Measurements from ENCODE around the gene IL12A. TPM values are rescaled to one million over a fixed set of nuclear protein-coding genes. Genes with fewer than 3 reads are reported as not detected.

IL12A gene
- total and polyA plus RNA-seq, 8 donors: 0.25 to 35.9 (median 2.1) TPM; not detected in 4

- intact Hi-C loops (cut with DNase I; ENCODE audit: low total_unique reads): no loop called here
- Histone ChIP-seq H3K9me3 (no peaks in the 10 kb centered on the region), H3K27ac (no peak overlapping the region), H3K4me3 (no peak overlapping the region), H3K4me1 (peaks cover 0 to 12% (median 4%) of the 10 kb centered on the region in 4 donors), H3K36me3 (no peaks in the 10 kb centered on the region), H3K27me3 (peaks cover 0 to 6% (median 0%) of the 10 kb centered on the region in 3 donors)
- TF ChIP-seq EP300 (IDR thresholded peaks at IDR 0.05) (no peak), CTCF (IDR thresholded peaks at IDR 0.05) (no peak), POLR2A (IDR thresholded peaks at IDR 0.05) (no peak), POLR2AphosphoS5 (IDR thresholded peaks at IDR 0.05) (no peak)
- DNase-seq: no peak
Measured at GRCh38 chr3:159947220-159947619, 41.4 kb upstream of the IL12A start.

GRCh38 chr3:159948429-159949144 is 40.0 kb upstream of the IL12A start:
- peaks cover 0 to 6% (median 0%) of the 10 kb centered on the region in 3 donors for H3K27me3 ChIP-seq
- no peak overlapping the region for H3K27ac ChIP-seq
- DNase-seq: no peak
- no peak overlapping the region for H3K4me3 ChIP-seq
- 46 to 55% (median 47%) methylated on average over 5 of the region's 5 CpGs for WGBS, 5 donors
- intact Hi-C loops (cut with DNase I; ENCODE audit: low total_unique reads): no loop called here
- peaks cover 0 to 12% (median 4%) of the 10 kb centered on the region in 4 donors for H3K4me1 ChIP-seq
- H3K9me3 ChIP-seq: no peaks in the 10 kb centered on the region
- TF ChIP-seq POLR2A (IDR thresholded peaks at IDR 0.05): no peak
- no peak for TF ChIP-seq CTCF (IDR thresholded peaks at IDR 0.05)
- no peak for TF ChIP-seq POLR2AphosphoS5 (IDR thresholded peaks at IDR 0.05)
- no peak for TF ChIP-seq EP300 (IDR thresholded peaks at IDR 0.05)
- no peaks in the 10 kb centered on the region for H3K36me3 ChIP-seq

GRCh38 chr3:159950156-159950898 is 38.3 kb upstream of the IL12A start:
- Histone ChIP-seq H3K27ac (no peak overlapping the region), H3K27me3 (peaks cover 0 to 6% (median 0%) of the 10 kb centered on the region in 3 donors), H3K4me3 (no peak overlapping the region), H3K9me3 (no peaks in the 10 kb centered on the region), H3K36me3 (no peaks in the 10 kb centered on the region), H3K4me1 (peaks cover 0 to 12% (median 4%) of the 10 kb centered on the region in 4 donors)
- WGBS, 5 donors: 49 to 67% (median 61%) methylated on average over 2 to 3 of the region's 3 CpGs
- DNase-seq: no peak
- no peak for TF ChIP-seq EP300 (IDR thresholded peaks at IDR 0.05)
- no peak for TF ChIP-seq POLR2AphosphoS5 (IDR thresholded peaks at IDR 0.05)
- no peak for TF ChIP-seq CTCF (IDR thresholded peaks at IDR 0.05)
- TF ChIP-seq POLR2A (IDR thresholded peaks at IDR 0.05): no peak
- intact Hi-C loops (cut with DNase I; ENCODE audit: low total_unique reads): no loop called here

- Histone ChIP-seq H3K4me3 (no peak overlapping the region), H3K9me3 (no peaks in the 10 kb centered on the region), H3K4me1 (peaks cover 0 to 12% (median 4%) of the 10 kb centered on the region in 4 donors), H3K36me3 (no peaks in the 10 kb centered on the region), H3K27me3 (peaks cover 0 to 6% (median 0%) of the 10 kb centered on the region in 3 donors), H3K27ac (no peak overlapping the region)
- DNase-seq: no peak
- 66 to 80% (median 73%) methylated on average over 2 of the region's 2 CpGs for WGBS, 5 donors
- intact Hi-C loops (cut with DNase I; ENCODE audit: low total_unique reads): no loop called here
- no peak for TF ChIP-seq POLR2A (IDR thresholded peaks at IDR 0.05)
- no peak for TF ChIP-seq POLR2AphosphoS5 (IDR thresholded peaks at IDR 0.05)
- no peak for TF ChIP-seq EP300 (IDR thresholded peaks at IDR 0.05)
- no peak for TF ChIP-seq CTCF (IDR thresholded peaks at IDR 0.05)
Measured at GRCh38 chr3:159951540-159951939, 37.1 kb upstream of the IL12A start.
